ENCODE data around the gene VMAC. TPM values are rescaled to one million over a fixed set of nuclear protein-coding genes. Genes with fewer than 3 reads are reported as not detected.
A peak's percentile ranks its signal among the peaks of the same experiment; 100 is the strongest.
"Not testable (repeated sequence)": the region's sequence is repeated elsewhere in the genome, so short reads cannot be mapped to it uniquely, and the experiment has no call there.

Gene VMAC, protein sequence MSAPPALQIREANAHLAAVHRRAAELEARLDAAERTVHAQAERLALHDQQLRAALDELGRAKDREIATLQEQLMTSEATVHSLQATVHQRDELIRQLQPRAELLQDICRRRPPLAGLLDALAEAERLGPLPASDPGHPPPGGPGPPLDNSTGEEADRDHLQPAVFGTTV
- total RNA-seq (10 to 100 TPM; 32.7 to 34.5 TPM), polyA plus RNA-seq (1 to 10 TPM; 6.2 to 8.4 (median 7.0) TPM), total RNA-seq (6.7 to 40.7 (median 28.5) reads per million in 6 experiments)

DNA sequence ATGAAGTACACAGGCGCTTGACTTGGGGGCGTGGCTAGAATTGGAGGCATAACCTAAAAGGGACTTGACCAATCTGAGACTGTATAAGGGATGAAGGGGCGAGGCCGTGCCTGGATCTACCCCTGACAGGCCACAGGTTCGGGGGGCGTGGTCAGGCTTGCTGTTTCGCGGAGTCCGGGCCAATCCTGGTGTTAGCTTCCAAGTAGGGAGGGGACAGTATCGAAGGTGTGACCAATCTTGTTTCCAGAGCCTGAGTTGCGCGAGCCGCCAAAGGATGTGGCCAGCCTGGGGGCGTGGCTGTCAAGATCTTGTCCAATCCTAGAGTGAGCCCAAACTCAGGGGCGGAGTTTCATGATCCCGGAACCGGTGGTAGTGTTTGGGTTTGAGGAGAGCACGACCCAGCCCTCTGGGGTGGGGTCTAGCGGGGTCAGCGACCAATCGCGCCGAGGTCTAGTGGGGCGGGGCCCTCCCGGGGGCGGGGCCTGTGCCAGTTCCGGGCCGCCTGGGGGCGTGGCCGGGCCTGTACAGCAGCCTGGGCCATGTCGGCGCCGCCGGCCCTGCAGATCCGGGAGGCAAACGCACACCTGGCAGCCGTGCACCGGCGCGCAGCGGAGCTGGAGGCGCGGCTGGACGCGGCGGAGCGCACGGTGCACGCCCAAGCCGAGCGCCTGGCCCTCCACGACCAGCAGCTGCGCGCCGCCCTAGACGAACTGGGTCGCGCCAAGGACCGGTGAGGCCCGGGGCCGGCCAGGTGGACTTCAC is at the start of gene VMAC:
TSS of gene VMAC (plus strand) at position 521 of the 762 bp plus-strand sequence. CDS start at position 540, 19 bp downstream.
- Mint-ChIP-seq H3K4me3 (peak within 1 kb of the TSS; percentile 91 to 99 (median 97)), H3K4me1 (peaks cover 19 to 57% (median 43%) of the 10 kb centered on the region in 4 donors), H3K9me3 (no peaks in the 10 kb centered on the region), H3K27me3 (peaks cover 0 to 2% (median 0%) of the 10 kb centered on the region in 5 donors), H3K36me3 (peaks cover 0 to 33% (median 3%) of the 10 kb centered on the region in 3 donors), H3K27ac (peak within 1 kb of the TSS; percentile 98 to 100 (median 99))
- ATAC-seq = peak; percentile 77 to 80
- peak; percentile 99 to 100 (median 100) for DNase-seq
- POLR2A ChIA-PET = interaction anchor here (0.5 to 3.8 kb wide), 27 partner anchors 11 to 1726 kb away, joined by 3 to 71 read pairs (median 6); partner anchors contain the start of genes DUS3L, KDM4B, KHSRP and RANBP3

DNA sequence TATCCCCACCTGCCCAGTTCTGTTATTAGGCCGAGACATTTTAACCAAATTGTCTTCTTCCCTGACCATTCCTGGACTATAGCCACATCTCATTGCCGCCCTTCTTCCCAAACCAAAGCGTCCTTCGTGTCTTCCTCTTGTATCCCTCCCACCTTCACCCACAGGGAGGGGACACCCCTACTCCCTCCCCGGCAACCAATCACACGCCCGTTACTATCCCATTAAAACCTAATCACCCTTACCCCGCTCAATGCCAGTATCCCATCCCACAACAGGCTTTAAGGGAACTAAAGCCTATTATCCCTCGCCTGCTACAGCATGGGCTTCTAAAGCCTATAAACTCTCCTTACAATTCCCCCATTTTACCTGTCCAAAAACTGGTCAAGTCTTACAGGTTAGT is 49.5 kb upstream of the VMAC start:
- ATAC-seq, H3K4me3 Mint-ChIP-seq, H3K27me3 Mint-ChIP-seq, POLR2A ChIA-PET, DNase-seq, H3K9me3 Mint-ChIP-seq, H3K36me3 Mint-ChIP-seq, H3K27ac Mint-ChIP-seq, H3K4me1 Mint-ChIP-seq: not testable (repeated sequence)

DNA sequence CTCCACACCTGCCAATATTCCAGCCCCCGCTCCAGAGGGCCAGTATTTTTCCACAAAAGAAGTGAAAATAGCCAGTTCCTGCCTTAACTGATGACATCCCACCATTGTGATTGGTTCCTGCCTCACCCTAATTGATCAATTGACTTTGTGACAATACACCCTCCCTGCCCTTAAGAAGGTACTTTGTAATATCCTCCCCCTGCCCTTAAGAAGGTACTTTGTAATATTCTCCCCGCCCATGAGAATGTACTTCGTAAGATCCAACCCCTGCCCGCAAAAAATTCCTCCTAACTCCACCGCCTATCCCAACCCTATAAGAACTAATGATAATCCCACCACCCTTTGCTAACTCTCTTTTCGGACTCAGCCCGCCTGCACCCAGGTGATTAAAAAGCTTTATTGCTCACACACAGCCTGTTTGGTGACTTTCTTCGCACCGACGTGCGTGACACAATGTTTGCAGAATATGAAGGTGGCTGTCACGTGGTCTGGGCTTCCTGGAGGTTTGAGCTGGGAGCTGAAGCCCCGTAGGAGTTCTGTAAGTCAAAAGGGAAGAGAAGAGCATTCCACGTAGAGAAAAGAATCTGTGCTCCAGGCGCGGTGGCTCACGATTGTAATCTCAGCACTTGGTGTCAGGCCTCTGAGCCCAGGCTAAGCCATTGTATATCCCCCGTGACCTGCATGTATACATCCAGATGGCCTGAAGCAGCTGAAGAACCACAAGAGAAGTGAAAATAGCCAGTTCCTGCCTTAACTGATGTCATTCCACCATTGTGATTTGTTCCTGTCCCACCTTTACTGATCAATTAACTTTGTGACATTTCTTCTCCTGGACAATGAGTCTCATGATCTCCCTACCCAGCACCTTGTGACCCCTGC is 47.2 kb upstream of the VMAC start:
- Mint-ChIP-seq H3K4me1 (peaks cover 0 to 5% (median 0%) of the 10 kb centered on the region in 4 donors), H3K27me3 (peaks cover 0 to 3% (median 0%) of the 10 kb centered on the region in 5 donors), H3K4me3 (no peak overlapping the region), H3K27ac (no peak overlapping the region), H3K36me3 (no peaks in the 10 kb centered on the region), H3K9me3 (no peaks in the 10 kb centered on the region)
- ATAC-seq (no peak), DNase-seq (no peak)
- POLR2A ChIA-PET = no interaction called here

DNA sequence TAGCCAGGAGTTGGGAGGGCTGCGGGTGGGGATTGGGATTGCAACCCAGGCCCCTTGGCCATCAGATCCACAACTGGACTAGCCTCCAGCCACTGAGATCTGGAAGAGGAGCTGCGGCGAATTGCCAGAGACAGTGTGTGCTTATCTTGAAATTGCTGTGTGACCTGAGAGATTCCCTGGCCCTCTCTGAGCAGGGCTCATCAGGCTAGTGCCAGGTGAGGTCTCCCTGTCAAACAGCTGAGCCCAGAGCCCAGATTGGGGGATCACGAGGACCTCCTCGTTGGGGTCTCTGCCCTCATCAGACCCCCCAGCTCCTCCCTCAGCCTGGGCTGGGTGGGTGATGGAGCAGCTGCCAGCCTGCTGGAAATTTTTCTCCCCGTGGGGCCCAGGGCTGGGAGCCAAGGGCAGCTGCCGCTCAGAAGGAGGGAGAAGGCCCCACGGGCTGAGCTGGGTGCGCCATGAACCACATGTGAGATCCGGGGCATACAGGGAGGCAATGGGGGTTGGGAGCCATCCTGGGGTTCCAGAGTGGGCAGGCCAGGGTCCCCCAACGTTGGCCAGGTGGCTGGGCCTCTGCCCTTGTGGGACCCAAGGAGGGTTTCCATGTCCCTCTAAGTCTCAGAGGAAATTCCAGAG is 41.5 kb upstream of the VMAC start:
- no peak overlapping the region for H3K4me3 Mint-ChIP-seq
- H3K27me3 Mint-ChIP-seq = peaks cover 1 to 11% (median 7%) of the 10 kb centered on the region in 5 donors
- no peaks in the 10 kb centered on the region for H3K36me3 Mint-ChIP-seq
- no peaks in the 10 kb centered on the region for H3K9me3 Mint-ChIP-seq
- H3K27ac Mint-ChIP-seq = no peak overlapping the region
- DNase-seq = no peak
- POLR2A ChIA-PET = no interaction called here
- H3K4me1 Mint-ChIP-seq = peaks cover 0 to 6% (median 0%) of the 10 kb centered on the region in 4 donors
- no peak for ATAC-seq

DNA sequence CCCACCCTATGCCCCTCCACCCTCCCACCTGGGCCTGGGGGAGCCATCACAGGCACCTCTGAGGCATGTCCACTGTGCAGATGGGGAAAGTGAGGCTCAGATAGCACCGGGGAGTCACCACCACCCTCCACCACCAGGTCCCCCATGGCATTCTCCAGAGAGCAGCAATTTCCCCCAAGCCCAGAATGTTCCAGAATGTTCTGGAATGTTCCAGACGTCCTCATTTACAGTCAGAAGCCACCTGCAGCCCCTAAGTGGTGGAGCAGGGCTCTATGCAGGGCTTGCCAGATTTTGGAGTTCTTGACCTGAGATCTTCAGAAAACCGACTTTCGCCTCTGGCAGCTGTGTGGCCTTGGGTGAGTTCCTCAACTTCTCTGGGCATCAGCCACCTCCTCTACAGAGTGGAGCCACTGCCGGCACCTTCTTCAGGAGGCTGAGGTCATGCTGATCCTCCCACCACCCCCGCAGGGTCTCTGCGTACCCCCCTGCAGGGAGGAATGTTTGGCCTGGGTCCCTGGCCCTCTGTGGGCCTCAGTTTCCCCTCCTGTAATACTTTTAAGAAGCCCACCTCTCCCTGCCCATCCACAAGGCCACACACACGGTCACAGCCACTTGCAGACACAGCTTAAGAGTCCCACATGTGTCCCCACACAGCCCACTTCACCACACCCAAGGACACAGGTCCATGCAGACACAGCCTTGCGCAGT is 40.5 kb upstream of the VMAC start:
- peaks cover 0 to 6% (median 0%) of the 10 kb centered on the region in 4 donors for H3K4me1 Mint-ChIP-seq
- no peak for ATAC-seq
- peak overlapping the region in 1 of 10 donors; percentile 57 for H3K27ac Mint-ChIP-seq
- POLR2A ChIA-PET = no interaction called here
- H3K9me3 Mint-ChIP-seq = no peaks in the 10 kb centered on the region
- DNase-seq = no peak
- H3K4me3 Mint-ChIP-seq = no peak overlapping the region
- H3K27me3 Mint-ChIP-seq = peaks cover 1 to 11% (median 7%) of the 10 kb centered on the region in 5 donors
- H3K36me3 Mint-ChIP-seq = no peaks in the 10 kb centered on the region

DNA sequence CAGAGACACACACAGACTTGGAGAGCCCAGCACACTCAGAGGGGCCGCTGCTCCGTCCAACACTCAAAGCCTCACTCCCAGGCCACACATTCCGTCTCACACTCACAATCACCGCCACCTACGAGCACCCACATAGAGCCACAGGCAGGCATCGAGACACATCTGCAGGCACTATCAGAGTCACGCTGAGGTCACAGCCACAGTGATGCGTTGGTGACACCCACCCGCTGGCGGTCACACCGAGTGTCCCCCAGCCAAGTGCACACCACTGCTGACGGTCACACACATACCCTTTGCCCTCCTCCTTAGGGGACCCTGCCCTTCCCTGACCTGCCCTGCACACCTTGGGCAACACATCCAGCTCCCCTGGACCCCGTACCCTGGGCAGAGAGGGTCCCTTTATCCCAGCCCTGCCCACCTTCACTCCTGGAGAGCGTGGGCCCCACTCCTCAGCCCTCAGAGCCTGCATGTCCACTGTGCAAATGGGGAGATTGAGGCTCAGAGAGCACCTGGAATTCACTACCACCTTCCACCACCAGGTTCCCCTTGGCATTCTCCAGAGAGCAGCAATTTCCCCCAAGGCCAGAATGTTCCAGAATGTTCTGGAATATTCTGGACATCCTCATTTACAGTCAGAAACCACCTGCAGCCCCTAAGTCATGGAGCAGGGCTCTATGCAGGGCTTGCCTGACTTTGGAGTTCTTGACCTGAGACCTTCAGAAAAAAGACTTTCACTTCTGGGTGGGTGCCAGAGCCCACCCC is 39.8 kb upstream of the VMAC start:
- H3K4me3 Mint-ChIP-seq = no peak overlapping the region
- no peaks in the 10 kb centered on the region for H3K9me3 Mint-ChIP-seq
- peak overlapping the region in 1 of 10 donors; percentile 52 for H3K27ac Mint-ChIP-seq
- POLR2A ChIA-PET = no interaction called here
- ATAC-seq = no peak
- DNase-seq = no peak
- H3K27me3 Mint-ChIP-seq = peaks cover 1 to 11% (median 7%) of the 10 kb centered on the region in 5 donors
- peaks cover 0 to 6% (median 0%) of the 10 kb centered on the region in 4 donors for H3K4me1 Mint-ChIP-seq
- no peaks in the 10 kb centered on the region for H3K36me3 Mint-ChIP-seq

DNA sequence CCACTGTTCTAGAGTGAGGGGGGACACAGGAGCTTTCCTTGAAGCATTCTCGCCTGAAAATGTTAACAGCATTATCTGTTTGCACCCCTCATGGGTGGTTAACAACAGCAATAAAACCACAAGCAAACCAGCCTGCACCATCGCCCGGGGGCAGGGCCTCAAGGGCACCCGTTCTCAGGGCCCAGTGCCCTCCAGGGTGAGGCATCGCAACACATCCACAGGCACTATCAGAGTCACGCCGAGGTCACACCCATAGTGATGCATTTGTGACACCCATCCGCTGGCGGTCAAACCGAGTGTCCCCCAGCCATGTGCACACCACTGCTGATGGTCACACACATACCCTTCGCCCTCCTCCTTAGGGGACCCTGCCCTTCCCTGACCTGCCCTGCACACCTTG is 38.9 kb upstream of the VMAC start:
- no peak for DNase-seq
- peaks cover 1 to 11% (median 6%) of the 10 kb centered on the region in 5 donors for H3K27me3 Mint-ChIP-seq
- H3K4me1 Mint-ChIP-seq = peaks cover 0 to 6% (median 0%) of the 10 kb centered on the region in 4 donors
- H3K9me3 Mint-ChIP-seq = no peaks in the 10 kb centered on the region
- peak overlapping the region in 1 of 10 donors; percentile 33 for H3K27ac Mint-ChIP-seq
- POLR2A ChIA-PET = no interaction called here
- ATAC-seq = no peak
- peak overlapping the region in 1 of 10 donors; percentile 34 for H3K4me3 Mint-ChIP-seq
- H3K36me3 Mint-ChIP-seq = no peaks in the 10 kb centered on the region

DNA sequence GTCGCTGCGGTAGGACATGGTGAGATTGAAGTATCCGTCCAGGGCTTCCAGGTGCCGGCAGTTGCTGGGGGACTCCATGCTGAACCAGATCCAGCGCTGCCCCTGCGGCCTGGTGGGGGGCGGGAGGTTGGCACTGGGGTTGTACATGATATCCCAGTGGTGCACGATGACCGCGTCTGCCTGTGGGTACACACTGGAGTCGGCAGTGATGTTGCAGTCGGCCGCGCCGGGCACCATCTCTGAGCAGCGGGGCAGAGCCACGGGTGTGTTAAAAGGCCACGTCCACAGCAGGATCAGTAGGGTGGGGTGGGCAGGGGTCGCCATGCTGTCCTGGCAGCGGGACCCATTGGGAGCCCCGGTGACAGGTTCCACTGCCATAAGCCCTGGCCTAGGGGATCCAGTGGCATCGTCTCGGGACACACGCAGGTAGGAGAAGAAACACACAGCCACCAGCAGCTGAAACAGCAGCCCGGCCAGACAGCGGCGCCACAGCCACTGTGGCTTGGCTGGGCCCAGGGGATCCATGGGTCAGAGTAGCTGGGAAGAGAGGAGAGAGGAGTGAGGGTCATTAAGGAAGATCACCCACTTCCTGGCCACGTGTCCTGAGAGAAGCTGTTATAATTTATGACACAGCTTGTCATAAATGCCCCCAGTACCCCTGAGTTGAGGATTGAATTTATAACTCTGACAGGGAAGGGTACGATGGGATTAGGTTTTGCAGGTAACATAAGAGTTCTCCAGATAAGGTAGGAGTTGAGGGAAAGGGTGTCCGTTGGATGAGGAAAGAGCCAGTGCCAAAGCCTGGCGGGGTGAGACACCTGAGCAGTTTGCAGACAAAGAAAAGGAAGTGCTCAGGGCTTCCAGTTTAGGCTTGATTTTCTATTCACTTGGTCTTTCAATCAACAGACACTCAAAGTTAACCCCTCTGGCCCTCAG is 37.2 kb upstream of the VMAC start:
- no peaks in the 10 kb centered on the region for H3K9me3 Mint-ChIP-seq
- no peaks in the 10 kb centered on the region for H3K36me3 Mint-ChIP-seq
- H3K4me1 Mint-ChIP-seq = peaks cover 0 to 6% (median 0%) of the 10 kb centered on the region in 4 donors
- POLR2A ChIA-PET = no interaction called here
- no peak for ATAC-seq
- DNase-seq = no peak
- peaks cover 0 to 11% (median 4%) of the 10 kb centered on the region in 5 donors for H3K27me3 Mint-ChIP-seq
- peak overlapping the region in 1 of 10 donors; percentile 4 for H3K27ac Mint-ChIP-seq
- no peak overlapping the region for H3K4me3 Mint-ChIP-seq

DNA sequence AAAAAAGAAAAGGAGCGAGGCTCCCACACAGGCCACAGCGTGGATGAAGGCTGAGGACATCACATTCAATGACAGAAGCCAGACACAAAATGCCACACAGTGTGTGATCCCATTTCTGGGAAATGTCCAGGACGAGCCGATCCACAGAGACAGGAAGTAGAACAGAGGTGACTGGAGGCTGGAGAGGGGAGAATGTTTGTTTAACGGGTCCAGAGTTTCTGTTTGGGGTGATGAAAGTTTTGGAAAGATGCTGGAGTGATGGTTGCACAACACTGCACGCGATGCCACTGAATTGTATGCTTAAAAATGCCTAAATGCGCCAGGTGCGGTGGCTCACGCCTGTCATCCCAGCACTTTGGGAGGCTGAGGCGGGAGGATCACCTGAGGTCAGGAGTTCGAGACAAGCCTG is 33.7 kb upstream of the VMAC start:
- no peak for DNase-seq
- no peak overlapping the region for H3K4me3 Mint-ChIP-seq
- H3K27me3 Mint-ChIP-seq = peaks cover 0 to 5% (median 0%) of the 10 kb centered on the region in 5 donors
- H3K27ac Mint-ChIP-seq = no peak overlapping the region
- H3K36me3 Mint-ChIP-seq = no peaks in the 10 kb centered on the region
- POLR2A ChIA-PET = interaction anchor here (0.7 kb wide), 1 partner anchor 44 kb away, joined by 4 read pairs; no protein-coding TSS in a partner anchor
- no peak for ATAC-seq
- H3K4me1 Mint-ChIP-seq = no peaks in the 10 kb centered on the region
- H3K9me3 Mint-ChIP-seq = no peaks in the 10 kb centered on the region

DNA sequence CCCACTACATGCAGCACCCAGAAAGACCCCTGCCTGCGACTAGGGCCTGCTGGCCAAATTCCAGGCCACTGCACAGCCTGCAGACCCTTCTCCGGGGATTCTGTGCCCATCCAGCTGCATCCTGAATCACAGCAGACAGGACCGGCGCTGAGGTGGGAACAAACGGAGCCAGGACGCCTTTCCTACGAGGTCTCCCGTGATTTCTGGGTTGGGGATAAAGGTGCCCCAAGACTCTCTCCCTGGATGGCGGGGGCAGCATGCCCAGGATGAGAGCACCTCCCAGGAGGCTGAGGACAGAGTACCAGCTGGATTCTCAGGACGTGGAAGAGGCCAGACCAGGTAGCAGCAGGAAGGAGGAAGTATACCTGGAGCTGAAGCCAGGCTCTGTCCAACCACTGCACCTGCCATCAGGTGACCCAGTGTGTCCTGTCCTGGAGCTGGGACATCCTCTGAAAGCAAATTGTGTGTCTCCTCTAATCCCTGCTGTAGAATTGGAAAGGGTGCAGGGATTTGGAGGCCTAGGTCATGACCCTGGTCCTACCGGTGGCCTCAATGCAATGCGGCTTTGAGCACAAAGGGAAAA is 31.0 kb upstream of the VMAC start:
- Mint-ChIP-seq H3K27ac (no peak overlapping the region), H3K9me3 (no peaks in the 10 kb centered on the region), H3K27me3 (peaks cover 0 to 23% (median 17%) of the 10 kb centered on the region in 5 donors), H3K4me3 (no peak overlapping the region), H3K36me3 (no peaks in the 10 kb centered on the region), H3K4me1 (no peaks in the 10 kb centered on the region)
- DNase-seq (no peak), ATAC-seq (no peak)
- POLR2A ChIA-PET = no interaction called here

All from naive thymus-derived CD8-positive, alpha-beta T cell (primary cell).